GM23248 (cell line): ENCODE data around the gene ENTPD8. TPM values are rescaled to one million over a fixed set of nuclear protein-coding genes. Genes with fewer than 3 reads are reported as not detected.
A peak's percentile ranks its signal among the peaks of the same experiment; 100 is the strongest.

Experiments used
- DNase-seq: peaks from one replicate; pipeline ENCODE4 v3.0.0-alpha.2; 2015
- H2AFZ ChIP-seq: fragments of 200-600 bp; sonication (generic); 2 replicates; pipeline ENCODE4 v1.6.1; 2016; ENCODE audit warnings: antibody characterized with exemption
- H3F3A ChIP-seq: fragments of 200-600 bp; sonication (generic); 2 replicates; pipeline ENCODE4 v1.6.1; 2016; ENCODE audit warnings: mild to moderate bottlenecking, antibody characterized with exemption, mixed run types; ENCODE audit not compliant: insufficient read depth
- H3K27ac ChIP-seq: fragments of 200-600 bp; sonication (generic); 2 replicates; pipeline ENCODE4 v1.5.1; 2016; ENCODE audit warnings: mild to moderate bottlenecking
- H3K27me3 ChIP-seq: fragments of 200-600 bp; sonication (generic); replicated peaks from 2 replicates; pipeline ENCODE4 v1.6.1; 2016; ENCODE audit warnings: mild to moderate bottlenecking; ENCODE audit not compliant: insufficient read depth
- H3K36me3 ChIP-seq: fragments of 200-600 bp; sonication (generic); 2 replicates; pipeline ENCODE4 v1.6.1; 2016; ENCODE audit warnings: low read depth, mild to moderate bottlenecking
- H3K4me1 ChIP-seq: fragments of 200-600 bp; sonication (generic); 2 replicates; pipeline ENCODE4 v1.6.1; 2016; ENCODE audit warnings: mild to moderate bottlenecking; ENCODE audit not compliant: insufficient read depth
- H3K4me2 ChIP-seq: fragments of 200-600 bp; sonication (generic); one replicate; pipeline ENCODE4 v1.6.1; 2016; ENCODE audit warnings: mild to moderate bottlenecking; ENCODE audit not compliant: unreplicated experiment
- H3K4me3 ChIP-seq: fragments of 200-600 bp; sonication (generic); 2 replicates; pipeline ENCODE4 v1.5.1; 2016; ENCODE audit warnings: mild to moderate bottlenecking
- H3K79me2 ChIP-seq: fragments of 200-600 bp; sonication (generic); 2 replicates; pipeline ENCODE4 v1.6.1; 2016; ENCODE audit warnings: mild to moderate bottlenecking; ENCODE audit not compliant: insufficient read depth
- H3K9ac ChIP-seq: fragments of 200-600 bp; sonication (generic); 2 replicates; pipeline ENCODE4 v1.6.1; 2016; ENCODE audit warnings: mild to moderate bottlenecking
- H3K9me2 ChIP-seq: fragments of 200-600 bp; sonication (generic); 2 replicates; pipeline ENCODE4 v1.6.1; 2016; ENCODE audit warnings: mixed run types, mild to moderate bottlenecking, moderate library complexity; ENCODE audit not compliant: insufficient read depth
- H3K9me3 ChIP-seq: fragments of 200-600 bp; sonication (generic); one replicate; pipeline ENCODE4 v1.6.1; 2017; ENCODE audit warnings: low read depth
- H4K20me1 ChIP-seq: fragments of 200-600 bp; sonication (generic); 2 replicates; pipeline ENCODE4 v1.6.0; 2016; ENCODE audit not compliant: insufficient read depth
- EZH2 ChIP-seq: fragments of 200-600 bp; sonication (generic); IDR thresholded peaks from 2 replicates; pipeline ENCODE4 v1.6.1; 2018; ENCODE audit warnings: antibody characterized with exemption, mild to moderate bottlenecking; ENCODE audit not compliant: insufficient read depth, poor library complexity, severe bottlenecking
- EZH2phosphoT487 ChIP-seq: fragments of 200-600 bp; sonication (generic); IDR thresholded peaks from 2 replicates; pipeline ENCODE4 v1.6.1; 2018; ENCODE audit warnings: antibody characterized with exemption, moderate library complexity, mild to moderate bottlenecking, low read depth; ENCODE audit not compliant: insufficient read depth
- WGBS, 2 experiments: methylation state at CpG; one replicate each; pipeline ENCODE4 v1.1.6; 2015 to 2017; ENCODE audit warnings: low lambda C conversion rate in 2 of 2, low coverage in 1 of 2; ENCODE audit errors: missing lambda C conversion rate in 2 of 2; 5-methylcytosine and 5-hydroxymethylcytosine counted together
- in situ Hi-C: fragments of 300-500 bp; cut with MboI; formaldehyde crosslinking; loops from 2 replicates; pipeline ENCODE4 v1.15.0; 2020
- polyA plus RNA-seq: library from polyadenylated mRNA; unstranded; fragments of >200 nt; fragmentation: Nextera tagmentation; extraction: Ambion mirVana; gene quantifications from 2 replicates; pipeline ENCODE4 v1.2.1, GENCODE V29; 2016
- total RNA-seq: library from RNA; depleted of rRNA; stranded (reverse); fragments of >200 nt; shearing (Covaris generic); gene quantifications from 2 replicates; pipeline ENCODE4 v1.2.3, GENCODE V29; 2014

Gene ENTPD8
- total and polyA plus RNA-seq, 2 experiments from 2014 or later, result not detected

GRCh38 chr9:137456061-137456863 is 15.1 kb upstream of the ENTPD8 start:
- in situ Hi-C loops, result no loop called here
- 76 to 79% methylated on average over 11 to 12 of the region's 12 CpGs for WGBS, 2 experiments

GRCh38 chr9:137455359-137455991 is 14.3 kb upstream of the ENTPD8 start:
- TF ChIP-seq EZH2, result no peak
- no peak for TF ChIP-seq EZH2phosphoT487
- no peaks in the 10 kb centered on the region for H3K79me2 ChIP-seq
- no peaks in the 10 kb centered on the region for H3F3A ChIP-seq
- H3K4me1 ChIP-seq, result peaks cover 6% of the 10 kb centered on the region; the same call in 1 of the 2 replicates
- H3K9me3 ChIP-seq, result no peaks in the 10 kb centered on the region
- no peaks in the 10 kb centered on the region for H4K20me1 ChIP-seq
- no peak for DNase-seq
- H3K9ac ChIP-seq, result no peak overlapping the region
- H3K36me3 ChIP-seq, result no peaks in the 10 kb centered on the region
- H3K27ac ChIP-seq, result no peak overlapping the region
- H2AFZ ChIP-seq, result no peak overlapping the region
- WGBS, 2 experiments, result 82 to 87% methylated on average over 13 to 17 of the region's 18 CpGs
- H3K9me2 ChIP-seq, result no peaks in the 10 kb centered on the region
- H3K4me3 ChIP-seq, result no peak overlapping the region
- in situ Hi-C loops, result no loop called here
- H3K4me2 ChIP-seq, result no peak overlapping the region
- H3K27me3 ChIP-seq, result no peaks in the 10 kb centered on the region

More at GRCh38 chr9:137456061-137456863, 15.1 kb upstream of the ENTPD8 start:
- H3K27me3 ChIP-seq, result no peaks in the 10 kb centered on the region
- no peak for DNase-seq
- no peak overlapping the region for H3K27ac ChIP-seq
- no peaks in the 10 kb centered on the region for H3K9me2 ChIP-seq
- no peak overlapping the region for H3K4me2 ChIP-seq
- H2AFZ ChIP-seq, result no peak overlapping the region
- no peaks in the 10 kb centered on the region for H4K20me1 ChIP-seq
- H3K4me1 ChIP-seq, result peaks cover 6% of the 10 kb centered on the region; the same call in 1 of the 2 replicates
- no peak overlapping the region for H3K4me3 ChIP-seq
- no peak overlapping the region for H3K9ac ChIP-seq
- no peaks in the 10 kb centered on the region for H3K9me3 ChIP-seq
- no peaks in the 10 kb centered on the region for H3K79me2 ChIP-seq
- TF ChIP-seq EZH2 (no peak), EZH2phosphoT487 (no peak)
- no peaks in the 10 kb centered on the region for H3F3A ChIP-seq
- H3K36me3 ChIP-seq, result no peaks in the 10 kb centered on the region

- H4K20me1 ChIP-seq, result no peaks in the 10 kb centered on the region
- H3K4me3 ChIP-seq, result peak overlapping the region; percentile 63
- WGBS, 2 experiments, result 47 to 56% methylated on average over 23 to 30 of the region's 30 CpGs
- DNase-seq, result peak; percentile 55
- in situ Hi-C loops, result no loop called here
- H3K9me2 ChIP-seq, result no peaks in the 10 kb centered on the region
- peaks cover 6% of the 10 kb centered on the region; the same call in 1 of the 2 replicates for H3K4me1 ChIP-seq
- H2AFZ ChIP-seq, result peak overlapping the region; percentile 71
- TF ChIP-seq EZH2phosphoT487, result no peak
- no peaks in the 10 kb centered on the region for H3K79me2 ChIP-seq
- H3F3A ChIP-seq, result no peaks in the 10 kb centered on the region
- no peak overlapping the region for H3K27ac ChIP-seq
- H3K27me3 ChIP-seq, result no peaks in the 10 kb centered on the region
- no peaks in the 10 kb centered on the region for H3K9me3 ChIP-seq
- no peak overlapping the region for H3K9ac ChIP-seq
- H3K4me2 ChIP-seq, result peak overlapping the region; percentile 58
- no peaks in the 10 kb centered on the region for H3K36me3 ChIP-seq
These were observed 13.6 kb upstream of the ENTPD8 start for GRCh38 chr9:137454597-137455358.

- H3K4me3 ChIP-seq, result peak overlapping the region; percentile 63
These were observed 13.0 kb upstream of the ENTPD8 start for GRCh38 chr9:137454145-137454596.

More at GRCh38 chr9:137454145-137454596, 13.0 kb upstream of the ENTPD8 start:
- Histone ChIP-seq H4K20me1 (no peaks in the 10 kb centered on the region), H3K4me1 (peaks cover 6% of the 10 kb centered on the region; the same call in 1 of the 2 replicates), H3F3A (no peaks in the 10 kb centered on the region), H3K9me2 (no peaks in the 10 kb centered on the region), H2AFZ (peak overlapping the region; percentile 71), H3K27me3 (no peaks in the 10 kb centered on the region), H3K9me3 (no peaks in the 10 kb centered on the region), H3K4me2 (peak overlapping the region; percentile 58), H3K79me2 (no peaks in the 10 kb centered on the region), H3K9ac (no peak overlapping the region), H3K36me3 (no peaks in the 10 kb centered on the region), H3K27ac (no peak overlapping the region)
- 6 to 15% methylated on average over 9 to 24 of the region's 24 CpGs for WGBS, 2 experiments
- no peak for TF ChIP-seq EZH2
- no peak for TF ChIP-seq EZH2phosphoT487
- in situ Hi-C loops, result no loop called here
- peak; percentile 47 for DNase-seq
